Astrocyte (in vitro differentiated cells and primary cell): ENCODE results near the gene SPACA7. TPM values are rescaled to one million over a fixed set of nuclear protein-coding genes. Genes with fewer than 3 reads are reported as not detected.

Experiments used
- DNase-seq: peaks from one replicate; pipeline ENCODE4 v3.0.0-alpha.2; 2010; ENCODE audit warnings: low read depth
- FAIRE-seq: peaks from 2 replicates; lab custom pipeline; 2011; peaks lifted over from hg19 to GRCh38; lab: Jason Lieb, UNC
- H2AFZ ChIP-seq: 2 replicates; pipeline ENCODE4 v1.6.0; 2012; ENCODE audit warnings: low read depth, low read length, inconsistent platforms
- H3K27ac ChIP-seq: 2 replicates; pipeline ENCODE4 v1.5.1; 2011; ENCODE audit warnings: low read depth, low read length, inconsistent platforms
- H3K27me3 ChIP-seq: 2 replicates; pipeline ENCODE4 v1.6.0; 2011; ENCODE audit warnings: low read length, inconsistent platforms; ENCODE audit not compliant: insufficient read depth
- H3K36me3 ChIP-seq: 2 replicates; pipeline ENCODE4 v1.5.1; 2011; ENCODE audit warnings: low read length, inconsistent platforms; ENCODE audit not compliant: insufficient read depth
- H3K4me1 ChIP-seq: 2 replicates; pipeline ENCODE4 v1.5.1; 2011; ENCODE audit warnings: low read length, inconsistent platforms; ENCODE audit not compliant: insufficient read depth
- H3K4me2 ChIP-seq: 2 replicates; pipeline ENCODE4 v1.6.0; 2012; ENCODE audit warnings: low read length, inconsistent platforms
- H3K4me3 ChIP-seq: 2 replicates; pipeline ENCODE4 v1.5.1; 2011; ENCODE audit warnings: low read depth, mild to moderate bottlenecking, low read length, inconsistent platforms; ENCODE audit not compliant: insufficient read depth
- H3K79me2 ChIP-seq: 2 replicates; pipeline ENCODE4 v1.6.0; 2012; ENCODE audit warnings: mild to moderate bottlenecking, low read length, inconsistent platforms; ENCODE audit not compliant: insufficient read depth
- H3K9ac ChIP-seq: 2 replicates; pipeline ENCODE4 v1.6.0; 2012; ENCODE audit warnings: mild to moderate bottlenecking, low read length, inconsistent platforms
- H3K9me3 ChIP-seq: 2 replicates; pipeline ENCODE4 v1.5.1; 2012; ENCODE audit warnings: low read depth, mild to moderate bottlenecking, low read length, inconsistent platforms; ENCODE audit not compliant: insufficient read depth
- H4K20me1 ChIP-seq: 2 replicates; pipeline ENCODE4 v1.6.0; 2012; ENCODE audit warnings: low read length, inconsistent platforms; ENCODE audit not compliant: insufficient read depth
- H3K27ac Mint-ChIP-seq: one replicate; pipeline ENCODE4 v1.8.0; 2021; ENCODE audit warnings: mild to moderate bottlenecking, mixed read lengths; ENCODE audit not compliant: unreplicated experiment
- H3K27me3 Mint-ChIP-seq: one replicate; pipeline ENCODE4 v1.8.0; 2021; ENCODE audit warnings: low read depth, mixed read lengths; ENCODE audit not compliant: unreplicated experiment
- H3K36me3 Mint-ChIP-seq: one replicate; pipeline ENCODE4 v1.8.0; 2021; ENCODE audit warnings: low read depth, mixed read lengths; ENCODE audit not compliant: unreplicated experiment
- H3K4me1 Mint-ChIP-seq: one replicate; pipeline ENCODE4 v1.8.0; 2021; ENCODE audit warnings: low read depth, mixed read lengths; ENCODE audit not compliant: unreplicated experiment
- H3K4me3 Mint-ChIP-seq: one replicate; pipeline ENCODE4 v1.8.0; 2021; ENCODE audit warnings: mild to moderate bottlenecking, moderate library complexity, mixed read lengths; ENCODE audit not compliant: unreplicated experiment
- H3K9me3 Mint-ChIP-seq: one replicate; pipeline ENCODE4 v1.8.0; 2021; ENCODE audit warnings: mild to moderate bottlenecking, mixed read lengths; ENCODE audit not compliant: unreplicated experiment
- CTCF ChIP-seq: IDR thresholded peaks from 2 replicates; pipeline ENCODE4 v1.5.1; 2011; ENCODE audit warnings: low read depth, mild to moderate bottlenecking, inconsistent platforms, low read length, moderate library complexity; ENCODE audit not compliant: insufficient read depth
- EZH2 ChIP-seq: IDR thresholded peaks from 2 replicates; pipeline ENCODE4 v1.6.1; 2012; ENCODE audit warnings: mild to moderate bottlenecking, low read length, inconsistent platforms; ENCODE audit not compliant: insufficient read depth
- total RNA-seq: library from RNA; stranded (reverse); gene quantifications from 2 replicates; pipeline ENCODE4 v1.2.1, GENCODE V29; 2021

The SPACA7 gene
- total RNA-seq, 1 donor from 2014 or later = not detected

- Mint-ChIP-seq H3K36me3 (no peaks in the 10 kb centered on the region), H3K4me3 (no peak overlapping the region), H3K4me1 (no peaks in the 10 kb centered on the region), H3K27me3 (peaks cover 53% of the 10 kb centered on the region), H3K27ac (no peak overlapping the region), H3K9me3 (peaks cover 4% of the 10 kb centered on the region)
- DNase-seq (no peak), FAIRE-seq (no peak)
- Histone ChIP-seq H3K9me3 (peaks cover 12% of the 10 kb centered on the region), H3K27me3 (no peaks in the 10 kb centered on the region), H3K79me2 (no peaks in the 10 kb centered on the region), H3K36me3 (no peaks in the 10 kb centered on the region), H4K20me1 (no peaks in the 10 kb centered on the region), H2AFZ (no peak overlapping the region), H3K27ac (no peak overlapping the region), H3K9ac (no peak overlapping the region), H3K4me1 (no peaks in the 10 kb centered on the region), H3K4me2 (no peak overlapping the region), H3K4me3 (no peak overlapping the region)
- no peak for TF ChIP-seq CTCF
Measured at GRCh38 chr13:112353856-112354255, 22.3 kb upstream of the SPACA7 start.

- H3K9ac ChIP-seq = no peak overlapping the region
Measured at GRCh38 chr13:112354330-112355273, 21.6 kb upstream of the SPACA7 start.

More at GRCh38 chr13:112354330-112355273, 21.6 kb upstream of the SPACA7 start:
- H2AFZ ChIP-seq = no peak overlapping the region
- DNase-seq = no peak
- no peaks in the 10 kb centered on the region for H4K20me1 ChIP-seq
- no peak overlapping the region for H3K4me3 ChIP-seq
- TF ChIP-seq EZH2 (no peak), CTCF (no peak)
- no peaks in the 10 kb centered on the region for H3K27me3 ChIP-seq
- Mint-ChIP-seq H3K9me3 (no peaks in the 10 kb centered on the region), H3K27me3 (peaks cover 46% of the 10 kb centered on the region), H3K4me1 (no peaks in the 10 kb centered on the region), H3K27ac (no peak overlapping the region), H3K4me3 (no peak overlapping the region), H3K36me3 (no peaks in the 10 kb centered on the region)
- H3K79me2 ChIP-seq = no peaks in the 10 kb centered on the region
- peaks cover 12% of the 10 kb centered on the region for H3K9me3 ChIP-seq
- no peaks in the 10 kb centered on the region for H3K36me3 ChIP-seq
- no peaks in the 10 kb centered on the region for H3K4me1 ChIP-seq
- no peak for FAIRE-seq
- H3K27ac ChIP-seq = no peak overlapping the region
- no peak overlapping the region for H3K4me2 ChIP-seq
